VCaP (cell line): Measurements from ENCODE around the gene UBAC1.

ENCODE experiments used
- H3K27ac ChIP-seq: fragments of 450-650 bp; 2 replicates; pipeline ENCODE4 v1.5.1; 2017
- TF ChIP-seq, protein P1 (sequence below): fragments of 450-650 bp; conservative IDR thresholded peaks from 2 replicates; pipeline ENCODE4 v1.5.1; 2017; ENCODE audit warnings: mild to moderate bottlenecking, moderate library complexity

UBAC1 gene

DNA sequence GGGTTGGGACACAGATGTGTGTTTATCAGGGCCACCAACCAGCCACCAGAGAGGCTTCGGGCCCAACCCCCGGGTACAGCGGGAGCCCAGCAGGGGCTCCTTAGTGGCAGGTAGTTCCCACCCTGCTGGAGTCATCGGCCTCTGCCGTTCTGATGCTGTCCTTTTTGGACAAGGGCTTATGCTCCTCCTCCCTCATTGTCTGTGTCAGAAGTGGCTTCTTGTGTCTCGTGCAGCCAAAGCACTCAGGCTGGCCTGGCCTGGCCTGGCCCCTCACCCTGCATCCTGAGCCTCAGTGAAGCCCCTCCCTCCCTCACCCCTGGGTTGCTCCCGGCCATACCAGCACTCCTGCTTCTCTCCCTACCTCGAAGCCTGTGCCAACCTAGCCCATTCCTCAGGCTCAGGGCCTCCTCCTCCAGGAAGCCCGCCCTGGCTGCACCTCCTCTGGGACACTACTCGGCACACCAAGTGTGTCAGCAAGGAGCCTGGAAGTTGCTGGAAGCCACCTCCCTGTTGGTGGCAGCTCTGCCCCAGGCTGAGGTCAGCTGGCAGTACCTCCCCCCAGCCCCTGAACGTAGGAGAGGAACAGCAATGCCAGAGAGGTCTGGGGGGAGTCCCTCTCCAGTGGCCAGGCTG lies 4.1 kb upstream of the UBAC1 start:
- TF ChIP-seq, protein P1, sequence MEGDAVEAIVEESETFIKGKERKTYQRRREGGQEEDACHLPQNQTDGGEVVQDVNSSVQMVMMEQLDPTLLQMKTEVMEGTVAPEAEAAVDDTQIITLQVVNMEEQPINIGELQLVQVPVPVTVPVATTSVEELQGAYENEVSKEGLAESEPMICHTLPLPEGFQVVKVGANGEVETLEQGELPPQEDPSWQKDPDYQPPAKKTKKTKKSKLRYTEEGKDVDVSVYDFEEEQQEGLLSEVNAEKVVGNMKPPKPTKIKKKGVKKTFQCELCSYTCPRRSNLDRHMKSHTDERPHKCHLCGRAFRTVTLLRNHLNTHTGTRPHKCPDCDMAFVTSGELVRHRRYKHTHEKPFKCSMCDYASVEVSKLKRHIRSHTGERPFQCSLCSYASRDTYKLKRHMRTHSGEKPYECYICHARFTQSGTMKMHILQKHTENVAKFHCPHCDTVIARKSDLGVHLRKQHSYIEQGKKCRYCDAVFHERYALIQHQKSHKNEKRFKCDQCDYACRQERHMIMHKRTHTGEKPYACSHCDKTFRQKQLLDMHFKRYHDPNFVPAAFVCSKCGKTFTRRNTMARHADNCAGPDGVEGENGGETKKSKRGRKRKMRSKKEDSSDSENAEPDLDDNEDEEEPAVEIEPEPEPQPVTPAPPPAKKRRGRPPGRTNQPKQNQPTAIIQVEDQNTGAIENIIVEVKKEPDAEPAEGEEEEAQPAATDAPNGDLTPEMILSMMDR, result no peak

DNA sequence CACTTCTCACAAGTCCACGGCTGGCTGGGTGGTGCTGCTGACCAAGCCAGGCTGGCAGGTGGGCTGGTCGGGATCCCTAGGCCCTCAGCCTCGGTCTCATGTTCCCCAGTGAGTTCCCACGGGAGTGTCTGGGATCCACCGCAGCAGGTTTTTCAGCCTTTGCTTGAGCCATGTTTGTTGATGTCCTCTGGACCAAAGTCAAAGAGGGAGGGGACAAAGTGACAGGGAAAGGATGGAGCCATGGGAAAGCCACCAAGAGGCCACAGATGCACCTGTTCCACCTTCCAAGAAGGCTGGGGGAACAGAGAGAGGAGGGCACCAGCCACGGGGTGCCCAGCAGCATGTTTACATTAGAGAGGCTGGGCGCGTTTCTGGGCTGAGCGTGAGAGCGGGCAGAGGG lies 2.8 kb upstream of the UBAC1 start:
- peak overlapping the region; percentile 92; the same call in 1 of the 2 replicates for H3K27ac ChIP-seq
- TF ChIP-seq, protein P1, result no peak

More for the DNA sequence above, 4.1 kb upstream of the UBAC1 start:
- H3K27ac ChIP-seq, result peak overlapping the region; percentile 92; the same call in 1 of the 2 replicates

DNA sequence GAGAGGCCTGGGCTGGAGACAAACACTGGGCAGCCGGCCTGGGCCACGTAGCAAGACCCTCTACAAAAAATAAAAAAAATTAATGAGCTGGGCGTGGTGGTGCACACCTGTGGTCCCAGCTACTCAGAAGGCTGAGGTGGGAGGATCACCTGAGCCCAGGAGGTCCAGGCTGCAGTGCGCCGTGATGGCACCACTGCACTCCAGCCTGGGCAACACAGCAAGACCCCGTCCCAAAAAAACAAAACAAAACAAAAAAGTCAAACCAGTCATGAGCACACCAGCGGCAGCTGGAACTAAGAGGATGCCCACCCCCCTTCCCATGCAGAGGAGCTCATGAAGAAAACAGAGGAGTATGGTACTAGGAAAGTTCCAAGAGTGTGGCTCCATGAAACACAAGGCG lies 2.2 kb upstream of the UBAC1 start:
- H3K27ac ChIP-seq, result peak overlapping the region; percentile 92; the same call in 1 of the 2 replicates
- TF ChIP-seq, protein P1, result no peak

DNA sequence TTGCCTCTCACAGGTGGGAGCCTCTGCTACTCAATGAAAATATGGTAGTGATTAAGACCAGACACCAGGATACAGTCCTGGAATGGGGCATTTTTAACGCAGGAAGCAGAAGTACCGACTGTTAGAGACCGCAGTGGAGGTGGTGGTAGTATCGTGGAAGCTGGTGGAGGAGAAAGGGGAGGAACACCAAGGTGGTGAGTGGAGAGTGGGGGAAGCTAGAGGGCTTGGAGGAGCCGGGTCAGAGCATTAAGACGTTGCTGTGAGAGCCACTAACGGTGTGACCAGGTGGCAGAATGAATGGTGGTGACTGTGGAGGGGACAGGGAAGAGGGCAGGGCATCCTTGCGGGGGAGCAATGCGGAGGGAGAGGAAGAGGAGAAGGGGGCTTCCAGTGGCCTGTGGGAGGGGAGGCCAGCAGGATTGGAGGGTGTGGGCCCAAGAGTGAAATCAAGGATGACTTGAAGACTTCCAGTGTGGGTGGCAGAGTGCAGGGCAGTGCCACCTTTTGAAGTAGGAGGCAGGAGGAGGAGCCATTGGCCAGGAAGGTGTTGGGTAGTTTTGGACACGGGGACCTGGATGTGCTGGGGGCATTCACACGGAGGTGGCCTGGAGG lies 1.6 kb upstream of the UBAC1 start:
- TF ChIP-seq, protein P1, result no peak
- peak overlapping the region; percentile 92 for H3K27ac ChIP-seq

DNA sequence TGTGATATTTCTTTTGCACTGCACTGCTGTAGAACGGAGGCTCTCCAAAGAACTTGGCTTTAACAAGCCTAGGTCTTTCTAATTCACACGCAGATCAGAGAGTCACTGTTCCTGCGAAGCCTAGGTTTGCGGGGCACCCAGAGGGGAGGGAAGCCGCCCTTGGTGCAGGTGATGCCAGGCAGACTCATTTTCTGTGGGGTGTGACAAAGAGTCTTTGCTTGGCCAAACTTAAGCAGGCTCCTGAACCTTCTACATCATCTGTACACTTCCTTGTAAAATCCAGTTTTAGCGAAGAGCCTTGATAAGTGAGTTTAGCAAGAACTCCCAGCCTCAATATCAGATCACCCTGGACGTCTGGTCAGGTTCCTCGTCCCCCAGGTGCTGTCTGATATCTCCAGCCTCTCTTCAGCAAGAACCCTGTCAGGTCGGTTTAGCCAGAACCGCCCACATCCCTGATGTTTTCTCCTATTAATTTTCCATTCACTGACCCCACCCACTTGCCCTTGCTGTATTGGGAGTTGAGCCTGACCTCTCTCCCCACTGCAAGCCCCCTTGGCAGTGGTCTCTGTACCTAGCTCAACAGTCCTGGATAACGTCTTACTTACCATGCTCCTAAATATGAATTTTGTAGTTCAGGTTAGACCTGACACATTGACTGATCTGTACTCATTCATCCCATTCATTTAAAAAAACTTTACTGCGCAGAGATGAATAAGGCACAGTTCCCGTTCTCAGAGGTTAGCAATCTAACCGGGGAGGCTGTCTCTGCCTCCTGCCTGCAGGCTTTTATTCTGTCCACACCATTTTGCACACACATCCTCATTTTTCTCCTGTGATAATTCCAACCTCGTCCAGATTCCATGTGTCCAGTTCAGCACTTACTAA lies 880 bp upstream of the UBAC1 start:
- TF ChIP-seq, protein P1, result no peak
- peak overlapping the region; percentile 92 for H3K27ac ChIP-seq

DNA sequence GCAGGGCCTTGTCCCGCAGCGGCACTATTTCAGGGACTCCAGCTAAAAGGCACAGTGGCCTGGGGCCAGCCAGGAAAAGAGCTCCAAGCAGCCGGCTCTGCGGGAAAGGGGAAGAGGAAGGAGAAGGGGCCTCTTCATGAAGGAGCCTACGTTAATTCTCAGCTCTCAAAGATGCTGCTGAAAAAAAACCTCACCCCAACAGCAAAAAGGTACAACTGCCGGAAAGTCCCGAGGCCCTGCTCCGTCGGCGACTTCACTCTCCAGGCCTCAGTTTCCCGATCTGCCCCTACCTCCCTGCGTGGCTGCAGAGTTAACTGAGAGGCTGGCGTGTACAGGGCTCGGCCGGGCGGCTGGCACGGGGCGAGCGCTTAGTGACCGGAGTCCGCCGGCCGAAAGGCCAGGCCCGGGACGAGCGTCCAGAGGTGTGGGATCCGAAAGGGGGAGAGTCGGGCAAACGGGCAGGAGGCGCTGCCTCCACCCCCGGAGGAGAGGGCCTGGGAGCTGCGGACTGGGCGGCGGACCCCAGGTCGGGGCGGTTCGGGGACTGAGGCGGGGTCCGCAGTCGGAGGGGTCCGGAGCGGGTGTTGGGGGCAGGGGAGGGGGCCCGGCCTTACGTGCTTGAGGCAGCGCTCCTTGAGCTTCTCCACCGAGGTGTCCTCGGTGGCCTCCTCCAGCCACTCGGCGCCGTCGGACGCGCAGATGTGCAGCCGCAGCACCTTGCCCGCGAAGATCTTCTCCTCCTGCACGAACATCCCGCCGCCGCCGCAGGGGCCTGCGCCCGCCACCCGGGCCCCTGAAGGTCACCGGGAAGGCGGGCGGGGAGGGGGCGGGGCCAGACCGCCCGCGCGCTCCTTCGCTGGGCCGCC lies 529 bp downstream of the UBAC1 start:
- TF ChIP-seq, protein P1, result no peak
- H3K27ac ChIP-seq, result peak overlapping the region; percentile 92
